NCI-H1417 treated with DMSO at 0.1 percent for 48 hours (cell line): Measurements from ENCODE around the gene UBE2D1.

Source experiments
- DNase-seq: peaks from one replicate; lab custom pipeline; 2025; lab: John Stamatoyannopoulos, UW

The UBE2D1 gene

GRCh38 chr10:58341422-58341821, 6.6 kb downstream of the UBE2D1 start:
- DNase-seq = no peak

- no peak for DNase-seq
Measured at GRCh38 chr10:58341947-58342346, 7.1 kb downstream of the UBE2D1 start.

GRCh38 chr10:58347967-58348366, 13.2 kb downstream of the UBE2D1 start:
- no peak for DNase-seq

GRCh38 chr10:58348571-58349033, 13.8 kb downstream of the UBE2D1 start:
- no peak for DNase-seq

GRCh38 chr10:58350023-58350422, 15.2 kb downstream of the UBE2D1 start:
- DNase-seq = no peak

- DNase-seq = no peak
Measured at GRCh38 chr10:58350619-58351323, 16.0 kb downstream of the UBE2D1 start.

- no peak for DNase-seq
Measured at GRCh38 chr10:58351616-58352578, 17.1 kb downstream of the UBE2D1 start.

GRCh38 chr10:58352956-58353610, 18.3 kb downstream of the UBE2D1 start:
- DNase-seq = no peak

GRCh38 chr10:58356756-58357155, 21.9 kb downstream of the UBE2D1 start:
- no peak for DNase-seq

- DNase-seq = no peak
Measured at GRCh38 chr10:58358314-58358933, 23.6 kb downstream of the UBE2D1 start.

- no peak for DNase-seq
Measured at GRCh38 chr10:58358947-58359346, 24.1 kb downstream of the UBE2D1 start.

GRCh38 chr10:58359541-58359940, 24.7 kb downstream of the UBE2D1 start:
- DNase-seq = no peak

- DNase-seq = no peak
Measured at GRCh38 chr10:58360412-58361004, 25.7 kb downstream of the UBE2D1 start.

- no peak for DNase-seq
Measured at GRCh38 chr10:58361353-58361752, 26.5 kb downstream of the UBE2D1 start.

GRCh38 chr10:58362027-58362789, 27.4 kb downstream of the UBE2D1 start:
- no peak for DNase-seq

- no peak for DNase-seq
Measured at GRCh38 chr10:58367069-58367468, 32.3 kb downstream of the UBE2D1 start.

- DNase-seq = no peak
Measured at GRCh38 chr10:58371473-58371872, 36.7 kb downstream of the UBE2D1 start.

- DNase-seq = no peak
Measured at GRCh38 chr10:58372607-58373441, 38.0 kb downstream of the UBE2D1 start.

GRCh38 chr10:58373442-58373827, 38.6 kb downstream of the UBE2D1 start:
- DNase-seq = no peak

- no peak for DNase-seq
Measured at GRCh38 chr10:58382489-58382995, 47.7 kb downstream of the UBE2D1 start.
